ENCODE results near the gene NCKAP5. TPM values are rescaled to one million over a fixed set of nuclear protein-coding genes. Genes with fewer than 3 reads are reported as not detected.

Gene NCKAP5
- polyA plus RNA-seq, 2 of the 4 experiments (the other 2 are of a cell fraction), result 3.0 to 4.1 TPM

GRCh38 chr2:133324150-133324561 is 244.1 kb downstream of the NCKAP5 start:
- TF ChIP-seq RAD21 (conservative IDR thresholded peaks at IDR 0.05 in 1 of 2, IDR thresholded peaks at IDR 0.05 in 1 of 2) (peak in 1 of 2 experiments; percentile 35; a peak in 3 of 5 replicates), JUN (IDR thresholded peaks at IDR 0.05) (peak in 1 of 2 experiments; percentile 40; a peak in 2 of 5 replicates), FOSL2 (IDR thresholded peaks at IDR 0.05) (peak; percentile 39; the same call in 1 of the 2 replicates), FOSL2 (CRISPR knock-in tag; IDR thresholded peaks at IDR 0.05) (peak; percentile 13; the same call in 1 of the 2 replicates), PBX3 (IDR thresholded peaks at IDR 0.05) (no peak), KDM5A (IDR thresholded peaks at IDR 0.05) (no peak), EP300 (IDR thresholded peaks at IDR 0.05) (peak; percentile 29 to 52; a peak in 3 of 5 replicates), JUNB (IDR thresholded peaks at IDR 0.05) (peak; percentile 72)
- Histone ChIP-seq H3K4me1 (peaks cover 59% of the 10 kb centered on the region), H3K4me2 (peak overlapping the region; percentile 72), H3K9me3 (no peaks in the 10 kb centered on the region), H3K4me3 (no peak overlapping the region), H3K27ac (peak overlapping the region; percentile 79 to 88)
- ChIA-PET POLR2A (no interaction called here), CTCF (no interaction called here)
- FAIRE-seq (no peak), DNase-seq (ENCODE audit: low read depth in 1 of 2, low spot score in 1 of 2) (peak in 1 of 2 experiments; percentile 63), ATAC-seq (peak in 1 of 2 experiments; percentile 57; a peak in 3 of 6 replicates)
- WGBS (ENCODE audit: missing lambda C conversion rate), result 23% methylated on average over 4 of the region's 4 CpGs

- POLR2A ChIA-PET, result no interaction called here
- CTCF ChIA-PET, result interaction anchor here (1.1 to 1.3 kb wide), 2 partner anchors 59 to 521 kb away, joined by 3 to 4 read pairs; no protein-coding TSS in a partner anchor
- Histone ChIP-seq H3K27ac (peak overlapping the region; percentile 79 to 88; a peak in 4 of 6 replicates), H3K4me1 (peaks cover 46% of the 10 kb centered on the region), H3K9me3 (no peaks in the 10 kb centered on the region), H3K4me2 (no peak overlapping the region; the same call in 2 of the 3 replicates), H3K4me3 (no peak overlapping the region)
- 59% methylated on average over 1 of the region's 1 CpG for WGBS (ENCODE audit: missing lambda C conversion rate)
- DNase-seq (ENCODE audit: low read depth in 1 of 2, low spot score in 1 of 2) (no peak), ATAC-seq (no peak), FAIRE-seq (no peak)
- TF ChIP-seq TP53 (CRISPR knock-in tag; IDR thresholded peaks at IDR 0.05), result no peak
- TF ChIP-seq KDM5A (IDR thresholded peaks at IDR 0.05), result no peak
These were observed 245.4 kb downstream of the NCKAP5 start for GRCh38 chr2:133322909-133323308.

- Histone ChIP-seq H3K4me1 (0 out of 3 replicates have a peak, but pooled peaks cover 6% of the 10 kb centered on the region), H3K27ac (no peak overlapping the region), H3K9me3 (no peaks in the 10 kb centered on the region), H3K4me3 (no peak overlapping the region), H3K4me2 (no peak overlapping the region)
- TF ChIP-seq HOXB5 (CRISPR knock-in tag; IDR thresholded peaks at IDR 0.05) (no peak), ZFP36 (IDR thresholded peaks at IDR 0.05; ENCODE audit: borderline replicate concordance, partially characterized antibody) (no peak), HEYL (CRISPR knock-in tag; IDR thresholded peaks at IDR 0.05) (no peak), SMC3 (IDR thresholded peaks at IDR 0.05) (no peak), KDM1A (IDR thresholded peaks at IDR 0.05; ENCODE audit: low read depth) (no peak), RARB (CRISPR knock-in tag; IDR thresholded peaks at IDR 0.05) (no peak), JUNB (IDR thresholded peaks at IDR 0.05) (no peak), CHD2 (IDR thresholded peaks at IDR 0.05; ENCODE audit: low read length, partially characterized antibody) (no peak)
- ChIA-PET POLR2A (no interaction called here), CTCF (no interaction called here)
- ATAC-seq, result no peak
- no peak for FAIRE-seq
- no peak for DNase-seq (ENCODE audit: low read depth in 1 of 2, low spot score in 1 of 2)
- 39% methylated on average over 3 of the region's 3 CpGs for WGBS (ENCODE audit: missing lambda C conversion rate)
These were observed 251.1 kb downstream of the NCKAP5 start for GRCh38 chr2:133317178-133317577.

- Histone ChIP-seq H3K9me3 (no peaks in the 10 kb centered on the region), H3K4me3 (no peak overlapping the region), H3K4me2 (no peak overlapping the region), H3K27ac (peak overlapping the region in 1 of 2 experiments; percentile 21; a peak in 1 of 6 replicates), H3K4me1 (0 out of 3 replicates have a peak, but pooled peaks cover 7% of the 10 kb centered on the region)
- DNase-seq (ENCODE audit: low read depth in 1 of 2, low spot score in 1 of 2) (no peak), ATAC-seq (no peak), FAIRE-seq (no peak)
- CTCF ChIA-PET, result no interaction called here
- TF ChIP-seq FOSL2 (IDR thresholded peaks at IDR 0.05) (no peak), FOSL2 (CRISPR knock-in tag; IDR thresholded peaks at IDR 0.05) (no peak), HDAC2 (IDR thresholded peaks at IDR 0.05) (no peak), KDM1A (IDR thresholded peaks at IDR 0.05; ENCODE audit: low read depth) (no peak), CHD2 (IDR thresholded peaks at IDR 0.05; ENCODE audit: low read length, partially characterized antibody) (no peak), HOXB5 (CRISPR knock-in tag; IDR thresholded peaks at IDR 0.05) (no peak), GATA3 (IDR thresholded peaks at IDR 0.05; ENCODE audit: borderline replicate concordance) (no peak), HOXB13 (CRISPR knock-in tag; IDR thresholded peaks at IDR 0.05; ENCODE audit: low read depth) (no peak), HES2 (IDR thresholded peaks at IDR 0.05) (no peak), CTCF (IDR thresholded peaks at IDR 0.05) (no peak), ATOH8 (CRISPR knock-in tag; IDR thresholded peaks at IDR 0.05; ENCODE audit: low read depth) (no peak)
- POLR2A ChIA-PET, result no interaction called here
- 84% methylated on average over 2 of the region's 2 CpGs for WGBS (ENCODE audit: missing lambda C conversion rate)
These were observed 251.7 kb downstream of the NCKAP5 start for GRCh38 chr2:133316557-133316956.

Measured in A549 (cell line).